ENCODE data around the gene TECPR1. TPM values are rescaled to one million over a fixed set of nuclear protein-coding genes. Genes with fewer than 3 reads are reported as not detected.

The TECPR1 gene
- total and polyA plus RNA-seq, 2 of the 8 experiments (the other 6 are each of a cell fraction or from before 2014, with no cell fraction given), result 1.3 to 11.1 TPM

GRCh38 chr7:98281757-98282606 lies 29.9 kb upstream of the TECPR1 start (continued):
- no peak for TF ChIP-seq RNF2 (IDR thresholded peaks at IDR 0.05; ENCODE audit: borderline replicate concordance, low read depth, low read length, missing control alignments, poor library complexity, severe bottlenecking)
- TF ChIP-seq CHD2 (IDR thresholded peaks at IDR 0.05; ENCODE audit: low read length), result no peak
- TF ChIP-seq HDAC2 (IDR thresholded peaks at IDR 0.05; ENCODE audit: borderline replicate concordance in 1 of 2, low read depth in 2 of 2, low read length in 2 of 2), result 0 out of 4 replicates have a peak, but pooled peaks of 1 of the 2 experiments have one; percentile 51
- TF ChIP-seq SIRT6 (IDR thresholded peaks at IDR 0.05; ENCODE audit: low read length), result no peak
